Measurements from ENCODE around the gene PAMR1.

Gene PAMR1

DNA sequence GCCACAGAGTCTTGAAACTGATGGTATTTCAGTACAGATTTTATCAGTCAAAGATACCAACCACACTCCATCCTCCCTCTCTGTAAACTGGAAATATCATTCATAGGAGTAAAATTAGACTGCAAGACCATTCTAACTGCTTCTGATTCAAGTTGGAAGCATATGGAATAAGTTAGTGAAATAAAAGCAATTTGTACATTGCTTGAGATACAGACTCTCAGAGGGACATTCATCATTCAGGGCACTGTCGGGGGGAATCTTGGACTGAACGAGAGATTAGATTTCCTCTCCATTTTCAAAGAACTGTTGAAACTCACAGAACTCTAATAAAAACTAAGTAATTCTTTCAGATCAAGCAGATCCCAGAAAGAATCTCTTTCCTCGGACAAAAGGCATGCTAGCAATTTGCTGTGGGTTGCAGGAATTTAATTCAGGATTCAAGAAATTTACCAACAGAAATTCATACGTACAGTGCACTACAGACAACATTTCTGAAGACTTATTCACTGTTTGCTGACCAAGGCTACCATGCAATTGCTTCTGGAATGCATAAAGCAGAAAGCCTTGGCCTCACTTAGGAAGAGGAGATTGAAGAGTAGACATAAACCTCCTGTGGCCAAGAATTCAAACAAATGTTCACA, 34.1 kb downstream of the PAMR1 start:
- no peak for DNase-seq

DNA sequence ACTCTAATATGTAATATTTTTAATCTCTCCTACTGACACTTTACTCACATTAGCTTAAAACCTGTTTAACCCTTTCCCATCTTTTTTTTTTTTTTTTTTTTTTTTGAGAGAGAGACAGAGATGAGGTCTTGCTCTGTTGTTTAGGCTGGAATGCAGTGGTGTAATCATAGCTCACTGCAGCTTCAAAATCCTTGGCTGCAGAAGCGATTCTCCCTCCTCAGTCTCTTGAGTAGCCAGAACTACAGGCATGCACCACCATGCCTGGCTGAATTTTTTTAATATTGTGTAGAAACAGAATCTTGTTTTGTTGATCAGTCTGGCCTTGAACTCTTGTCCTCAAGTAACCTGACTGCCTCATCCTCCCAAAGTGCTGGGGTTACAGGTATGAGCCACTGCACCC, 37.3 kb downstream of the PAMR1 start:
- no peak for DNase-seq

DNA sequence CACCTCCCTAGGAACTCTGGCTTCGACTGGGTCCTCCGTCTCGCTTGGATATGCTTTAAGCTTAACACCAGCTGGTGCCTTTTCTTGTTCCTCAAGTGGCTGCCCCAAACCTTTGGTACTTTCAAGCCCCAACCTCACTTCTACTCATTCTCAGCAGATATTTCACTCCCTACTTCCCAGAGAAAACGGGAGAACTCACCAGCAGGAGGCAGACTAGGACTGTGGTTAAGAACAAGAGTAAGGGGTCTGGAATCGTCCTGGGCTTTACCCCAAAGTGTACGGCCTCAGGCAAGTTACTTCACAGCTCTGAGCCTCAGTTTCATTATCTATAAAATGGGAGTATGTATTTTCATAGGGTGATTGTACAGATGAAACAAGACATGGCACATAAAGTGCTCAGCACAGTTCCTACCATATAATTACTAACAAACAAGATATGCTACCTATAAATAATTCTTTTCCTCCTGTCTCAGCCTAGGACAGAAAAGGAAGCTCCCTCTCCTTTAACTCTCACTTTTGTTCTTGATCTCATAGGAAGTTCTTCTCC, 37.8 kb downstream of the PAMR1 start:
- DNase-seq, result peak; percentile 18

DNA sequence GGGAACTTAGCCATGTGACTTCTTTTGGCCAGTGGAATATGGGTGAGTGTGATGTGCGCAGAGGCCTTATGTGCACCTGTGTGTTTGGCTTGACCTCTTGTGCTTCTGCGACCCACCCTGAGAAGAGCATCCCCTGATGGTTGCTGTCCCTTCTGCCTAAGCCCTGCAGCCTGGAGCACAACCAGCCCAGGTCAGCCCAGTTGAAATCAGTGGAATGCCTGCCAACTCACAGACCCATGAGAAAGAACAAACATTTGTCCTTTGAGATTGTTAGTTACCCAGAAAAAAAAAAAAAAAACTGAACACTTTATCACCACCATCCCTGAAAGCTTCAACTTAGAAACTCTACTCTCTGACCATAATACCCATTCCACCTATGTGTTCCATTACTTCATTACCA, 38.5 kb downstream of the PAMR1 start:
- DNase-seq, result no peak

DNA sequence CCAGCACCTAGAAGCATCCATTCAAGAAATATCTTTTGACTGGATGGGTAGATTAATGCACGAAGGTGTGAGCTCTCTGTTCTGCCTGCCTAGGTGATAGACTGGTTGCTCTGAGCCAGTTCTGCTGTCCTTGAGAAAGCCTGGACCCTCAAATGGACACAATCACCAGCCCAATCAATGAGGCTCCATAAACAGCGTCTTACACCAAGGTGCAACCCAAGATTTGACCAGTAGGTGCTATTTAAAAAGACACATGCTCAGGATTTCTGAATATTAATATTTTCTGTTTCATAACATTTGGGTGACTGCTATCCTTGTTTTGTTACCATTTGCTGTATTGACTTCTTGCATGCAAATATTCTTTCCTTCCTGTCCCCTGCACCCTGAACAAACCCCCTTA, 39.0 kb downstream of the PAMR1 start:
- DNase-seq, result no peak

DNA sequence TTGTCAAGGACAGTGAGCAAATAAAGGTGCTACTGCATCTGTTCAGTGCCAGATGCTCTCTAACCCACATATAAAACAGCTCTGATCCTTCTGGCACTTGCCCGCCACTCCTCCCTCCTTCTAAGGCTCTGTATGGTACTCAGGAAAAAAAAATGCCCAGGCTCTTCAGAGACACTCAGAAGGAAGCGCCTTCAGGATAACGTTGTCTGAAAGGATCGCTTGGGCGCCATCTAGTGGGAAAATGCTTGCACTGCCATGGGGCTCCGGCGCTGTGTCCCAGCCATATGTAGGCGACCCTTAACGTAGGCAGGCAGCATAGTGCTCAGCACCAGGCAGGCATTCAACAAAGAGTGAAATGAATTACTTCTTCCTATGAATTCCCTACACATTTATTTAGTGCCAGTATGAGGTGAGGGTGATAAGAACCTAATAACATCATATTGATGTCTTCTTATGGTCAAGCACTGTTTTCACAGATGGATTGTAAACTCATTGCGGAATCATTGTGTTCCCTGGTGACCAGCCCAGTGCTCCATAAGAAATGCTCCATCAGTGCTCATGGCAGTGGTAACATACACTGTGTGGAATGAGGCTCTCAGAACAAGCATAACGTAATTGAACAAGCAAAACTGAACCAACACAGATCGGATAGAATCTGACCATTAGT, 39.6 kb downstream of the PAMR1 start:
- peak; percentile 73 for DNase-seq

DNA sequence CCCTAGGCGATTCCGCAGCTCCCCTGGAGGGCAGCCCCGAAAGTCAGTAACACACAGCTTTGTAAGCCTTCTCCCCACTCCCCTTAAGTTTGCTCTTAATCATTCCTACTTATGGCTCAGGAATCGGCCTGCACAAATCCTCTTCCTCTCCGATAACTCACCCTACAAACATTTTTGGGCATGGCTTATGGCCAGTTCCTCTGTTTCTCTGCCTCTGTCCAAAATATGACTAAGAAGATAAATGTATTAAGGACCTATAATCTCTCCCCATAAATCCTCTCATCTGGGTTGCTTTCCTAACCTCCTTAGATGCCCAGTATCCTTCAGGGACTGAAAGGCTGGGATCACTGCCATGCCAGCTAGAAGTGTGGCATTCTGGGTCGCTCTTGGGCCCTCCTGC, 41.0 kb downstream of the PAMR1 start:
- DNase-seq, result no peak

DNA sequence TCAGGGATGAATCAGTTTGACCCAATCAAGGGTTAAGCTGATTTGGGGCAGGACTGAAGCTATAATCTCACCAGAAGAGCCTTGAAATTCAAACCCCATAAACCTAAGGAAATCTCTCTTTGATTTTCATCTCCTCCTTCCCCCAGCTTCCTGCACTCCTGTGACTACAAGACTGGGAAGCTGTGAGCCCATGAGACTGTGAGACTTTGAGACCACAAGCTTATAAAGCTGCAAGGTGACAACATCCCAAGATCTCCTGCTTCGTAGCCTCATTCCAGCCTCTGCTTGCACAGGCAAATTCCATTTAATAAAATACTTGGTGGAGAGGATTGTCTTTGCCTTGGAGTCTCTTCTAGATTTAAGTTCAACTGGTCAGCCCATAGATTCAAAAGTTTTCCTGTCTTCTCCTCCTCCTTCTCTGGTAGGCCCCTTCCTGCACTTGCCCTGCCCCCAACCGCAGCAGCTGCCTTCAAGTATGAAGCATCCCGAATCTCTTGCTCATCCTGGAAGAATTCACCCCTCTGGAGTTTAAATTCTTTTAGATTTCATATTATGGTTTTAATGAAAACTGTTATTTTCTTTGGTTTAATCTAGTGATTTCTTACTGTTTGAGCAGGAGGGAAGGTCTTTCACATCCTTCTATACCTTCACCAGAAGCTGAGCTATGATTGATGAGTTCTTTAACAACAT, 42.1 kb downstream of the PAMR1 start:
- no peak for DNase-seq

DNA sequence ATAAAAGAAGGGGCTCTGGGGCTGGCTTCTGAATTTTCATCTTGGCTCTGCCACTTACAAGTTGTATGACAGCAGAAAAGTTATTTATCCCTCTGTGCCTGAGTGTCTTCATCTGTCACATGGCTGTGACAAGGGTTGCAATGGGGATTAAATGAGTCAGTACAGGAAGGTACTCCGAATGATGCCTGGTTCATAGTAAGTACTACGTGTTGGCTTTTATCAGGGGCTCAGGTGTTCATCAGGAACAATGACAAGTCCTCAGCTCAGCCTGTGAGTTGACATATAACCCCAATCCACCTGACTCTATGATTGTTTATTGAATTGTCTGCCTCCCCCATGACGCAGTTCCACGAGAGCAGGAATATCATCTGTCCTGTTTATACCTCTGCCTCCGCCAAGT, 45.7 kb downstream of the PAMR1 start:
- no peak for DNase-seq

DNA sequence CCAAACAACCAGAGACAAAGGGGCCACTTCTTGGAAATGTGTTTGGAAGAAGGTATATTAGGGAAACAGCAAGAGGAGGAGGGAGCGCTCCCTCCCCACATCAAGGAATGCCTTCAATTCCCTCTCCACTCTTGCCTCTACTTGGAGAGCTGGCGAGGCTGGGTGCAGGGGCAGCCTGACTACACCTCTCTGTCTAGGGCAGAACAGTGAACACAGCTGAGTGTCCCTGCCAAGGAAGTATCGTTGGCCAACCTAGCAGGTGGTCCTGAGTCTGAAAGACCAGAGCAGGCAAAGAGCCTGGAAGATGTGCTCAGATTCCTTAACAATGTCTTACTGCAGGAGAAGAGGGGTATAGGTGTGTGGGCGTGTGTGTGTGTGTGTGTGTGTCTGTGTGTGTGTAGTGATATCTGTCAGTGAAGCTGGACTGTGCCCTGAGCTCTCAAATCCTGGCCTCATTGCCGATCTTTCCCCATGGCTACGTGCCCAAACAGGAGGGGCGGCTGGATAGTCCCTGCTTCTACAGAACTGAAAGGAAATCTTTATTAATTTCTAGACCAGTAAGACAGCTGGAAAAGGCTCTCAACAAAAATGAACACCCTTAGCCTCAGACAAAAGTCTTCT, 46.8 kb downstream of the PAMR1 start:
- DNase-seq, result no peak

DNA sequence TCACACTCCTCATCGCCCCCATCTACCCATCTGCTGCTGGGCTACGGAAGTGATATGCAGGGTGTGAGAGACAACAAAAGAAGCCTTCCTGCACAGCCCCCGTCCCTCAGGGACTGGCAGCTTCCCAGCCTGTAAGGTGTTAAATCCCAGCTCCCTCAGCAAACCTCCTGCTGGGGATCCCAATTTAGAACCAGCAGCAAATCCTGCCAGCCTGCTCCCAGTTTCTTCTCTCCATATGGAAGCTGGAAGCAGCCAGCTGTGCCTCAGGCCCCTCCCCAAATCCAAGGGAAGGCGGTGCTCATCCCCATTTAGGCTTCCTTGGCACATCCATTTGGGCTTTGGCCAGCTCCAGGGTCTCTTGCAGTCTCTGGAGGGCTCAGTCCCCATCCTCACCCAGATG, 47.5 kb downstream of the PAMR1 start:
- no peak for DNase-seq

DNA sequence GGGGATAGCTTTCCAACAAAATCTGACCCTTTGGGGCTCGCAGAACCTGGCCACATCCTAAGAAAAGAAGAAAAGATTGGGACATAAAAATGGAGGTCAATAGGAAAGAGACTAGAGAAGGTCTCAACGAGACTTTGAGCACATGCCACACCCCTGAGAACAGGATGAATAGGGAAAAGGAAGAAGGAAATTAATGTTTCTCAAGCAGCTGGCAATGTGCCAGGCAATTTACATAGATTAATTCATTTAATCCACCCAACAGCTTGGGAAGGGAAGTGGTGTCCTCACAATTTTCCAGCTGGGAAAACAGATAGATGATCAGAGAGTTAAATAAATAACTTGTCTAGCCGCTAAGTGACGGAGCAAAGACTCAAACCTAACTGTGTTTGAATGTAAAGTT, 50.7 kb downstream of the PAMR1 start:
- DNase-seq, result no peak

DNA sequence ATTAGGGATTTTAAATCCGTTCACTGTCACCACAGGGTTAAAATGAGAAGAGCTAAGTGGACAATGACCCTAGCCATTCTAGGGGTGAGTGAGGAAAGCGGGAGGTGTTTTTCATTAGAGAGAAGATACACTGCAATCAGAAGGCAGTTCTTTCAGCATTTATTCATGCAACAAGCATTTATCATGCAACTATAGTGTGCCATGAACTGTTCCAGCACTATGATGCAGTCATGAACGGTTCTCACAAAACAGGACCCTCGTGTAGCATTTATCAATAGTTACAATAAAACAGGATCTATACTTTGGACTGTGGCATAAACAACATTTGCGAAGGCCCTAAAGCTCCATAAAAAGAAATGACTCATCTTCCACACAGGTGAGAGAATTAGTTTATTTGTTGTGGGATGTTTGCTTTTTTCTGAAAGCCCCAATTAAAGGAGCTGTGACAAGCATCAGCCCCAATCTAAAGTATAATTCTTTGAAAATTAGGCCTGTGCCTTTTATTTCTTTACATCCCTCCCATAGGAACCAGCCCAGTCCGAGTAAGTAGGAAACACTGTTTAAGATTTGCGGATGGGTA, 51.5 kb downstream of the PAMR1 start:
- DNase-seq, result no peak

DNA sequence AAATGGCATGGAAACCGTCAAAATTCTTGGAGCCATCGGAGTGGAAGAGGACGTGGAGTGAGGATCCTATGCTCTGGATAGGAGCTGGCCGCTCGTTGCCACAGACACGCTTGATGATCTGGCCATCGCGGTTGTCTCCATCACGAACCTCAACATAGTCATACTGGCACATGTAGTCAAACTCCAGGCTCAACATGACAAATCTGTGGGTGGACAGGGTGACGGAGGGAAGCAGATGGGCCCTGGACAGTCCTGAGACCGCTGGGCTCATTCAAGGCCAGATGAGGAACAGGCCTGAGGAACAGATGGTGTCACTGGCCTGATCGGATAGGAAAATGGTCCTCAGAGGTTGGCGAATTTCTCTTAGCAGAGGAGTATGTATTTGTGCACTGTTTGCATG, 54.8 kb downstream of the PAMR1 start:
- no peak for DNase-seq

DNA sequence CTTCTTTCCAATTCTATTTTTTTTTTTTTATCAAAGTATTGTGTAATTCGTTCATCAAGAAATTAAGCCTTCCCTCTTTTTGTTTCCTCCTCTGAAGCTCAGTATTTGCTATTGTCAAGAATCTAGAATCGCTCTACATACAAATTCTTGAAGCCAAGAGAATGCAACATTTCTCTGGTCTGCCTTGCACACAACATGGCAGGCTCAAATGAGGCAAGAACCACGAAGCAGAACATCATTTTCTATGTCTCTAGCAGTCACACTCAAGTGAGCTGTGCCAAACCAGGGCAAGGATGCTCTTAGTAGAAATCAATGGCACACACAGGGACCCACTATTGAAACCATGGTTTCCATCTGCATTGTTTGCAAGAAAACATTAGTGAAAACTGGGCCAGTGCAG, 59.4 kb downstream of the PAMR1 start:
- no peak for DNase-seq

DNA sequence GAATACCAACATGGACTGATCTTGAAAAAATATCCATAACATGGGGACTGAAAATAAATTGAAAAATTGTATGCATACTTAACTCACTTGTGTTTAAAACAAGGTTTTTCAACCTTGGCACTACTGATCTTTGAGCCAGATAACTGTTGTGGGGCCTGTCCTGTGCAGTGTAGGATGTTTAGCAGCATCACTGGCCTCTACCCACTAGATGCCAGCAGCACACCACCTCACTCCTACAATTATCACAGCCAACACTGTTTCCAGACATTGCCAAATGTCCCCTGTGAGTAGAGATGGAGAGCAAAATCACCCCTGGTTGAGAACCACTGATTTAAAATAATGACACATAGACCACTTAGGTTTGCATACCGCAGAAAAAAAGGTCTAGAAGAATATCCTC, 61.1 kb downstream of the PAMR1 start:
- DNase-seq, result no peak

DNA sequence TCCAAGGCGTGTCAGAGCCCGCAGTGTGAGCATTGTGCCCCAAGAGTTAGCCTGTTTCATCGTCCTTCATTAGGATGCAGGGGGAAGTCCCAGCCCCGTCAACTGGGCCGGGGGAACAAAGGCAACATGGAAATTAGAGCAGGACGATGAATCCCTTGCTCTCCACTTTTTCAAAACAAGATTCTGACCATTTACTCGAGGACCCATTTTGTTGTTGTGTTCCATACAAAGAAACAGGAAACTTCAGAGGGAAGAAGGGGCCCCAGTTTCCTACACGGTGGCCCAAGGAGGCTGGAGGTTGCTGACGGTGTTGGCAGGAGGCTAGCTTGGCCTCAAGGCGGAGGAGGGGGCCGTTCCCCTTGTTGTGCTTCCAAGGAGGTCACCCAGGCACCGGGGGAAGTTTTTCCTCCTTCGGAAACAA, 62.1 kb downstream of the PAMR1 start:
- DNase-seq, result no peak

DNA sequence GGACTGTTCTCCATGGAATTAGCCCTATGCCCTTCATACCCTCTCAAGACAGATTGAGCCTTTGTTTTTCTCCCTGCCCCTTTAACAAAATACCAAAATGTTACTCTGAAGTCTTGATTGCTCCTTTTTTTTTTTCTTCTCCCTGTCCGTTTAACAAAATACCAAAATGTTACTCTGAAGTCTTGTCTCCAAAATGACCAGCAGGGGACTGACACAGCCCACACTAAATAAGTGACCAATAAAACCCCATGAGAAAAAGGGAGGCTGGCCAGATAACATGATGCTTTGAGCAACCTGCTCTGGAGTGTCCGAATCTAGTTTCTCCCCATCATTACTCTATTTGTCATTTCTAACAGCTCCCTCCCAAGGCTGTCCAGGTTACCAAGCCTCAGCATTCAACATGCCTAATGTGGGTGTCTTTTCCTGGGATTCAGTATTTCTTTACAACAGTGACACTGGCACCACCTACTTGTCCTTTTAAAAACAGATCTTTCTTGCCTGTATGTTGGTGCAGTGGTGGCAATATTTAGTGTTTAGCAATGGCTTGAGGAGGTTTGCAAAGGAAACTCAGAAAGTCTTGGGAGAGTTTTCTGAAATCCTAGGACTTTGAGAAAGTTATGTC, 63.4 kb downstream of the PAMR1 start:
- no peak for DNase-seq

DNA sequence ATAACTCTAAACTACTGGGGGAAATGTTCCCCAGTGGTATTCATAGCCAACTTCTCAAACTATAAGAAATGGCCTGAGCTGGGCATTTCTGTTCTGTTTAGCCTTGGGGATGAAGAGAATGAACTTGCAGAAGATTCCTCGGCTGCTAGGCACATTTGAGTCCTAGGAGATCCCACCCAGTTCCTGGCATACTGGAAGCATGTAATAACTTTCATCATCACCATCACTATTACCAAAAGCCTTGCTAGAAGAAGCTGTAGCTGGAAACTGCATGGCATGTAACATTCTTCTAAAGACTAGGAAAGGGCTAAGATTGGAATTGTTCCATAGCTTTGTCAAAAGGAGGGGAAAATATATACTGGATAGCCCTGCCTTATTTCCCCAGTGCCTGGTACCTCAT, 65.9 kb downstream of the PAMR1 start:
- DNase-seq, result no peak

DNA sequence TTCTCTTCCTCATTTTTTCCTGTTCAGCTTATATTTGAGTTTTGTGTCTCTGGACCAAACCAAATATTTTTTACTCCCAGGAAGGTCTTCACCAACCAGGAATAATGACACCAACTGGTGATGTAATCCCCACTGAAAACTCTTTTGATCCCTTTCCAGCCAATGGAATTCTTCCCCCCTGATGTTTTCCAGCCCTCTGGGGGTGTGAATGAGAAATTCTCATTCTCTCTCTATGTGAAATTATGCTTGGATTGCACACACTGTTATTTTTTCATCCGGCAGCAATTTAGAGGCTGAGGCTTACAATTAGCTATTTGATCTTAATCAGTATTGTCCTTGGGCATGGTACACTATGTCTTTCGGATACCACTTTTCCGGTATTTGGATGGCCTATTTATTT, 66.6 kb downstream of the PAMR1 start:
- no peak for DNase-seq

DNA sequence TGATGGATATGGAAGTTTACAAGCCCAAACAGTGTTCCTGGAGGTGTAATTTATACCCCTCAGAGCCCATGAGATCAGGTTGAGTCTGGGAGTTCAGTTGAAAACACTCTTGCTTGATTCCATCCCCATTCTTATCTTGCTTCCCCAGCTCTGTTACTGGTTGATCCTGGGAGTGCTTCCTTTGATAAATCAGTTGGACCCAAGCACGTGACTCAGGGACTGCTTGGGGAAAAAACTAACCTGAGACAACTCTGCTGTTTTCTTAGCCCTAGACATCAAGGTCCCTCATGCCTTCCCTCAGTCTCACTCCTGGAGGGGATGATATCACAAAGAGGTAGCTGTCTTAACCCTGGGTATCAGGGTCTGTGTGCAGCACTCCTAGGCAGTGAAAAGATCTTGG, 71.1 kb downstream of the PAMR1 start:
- no peak for DNase-seq

DNA sequence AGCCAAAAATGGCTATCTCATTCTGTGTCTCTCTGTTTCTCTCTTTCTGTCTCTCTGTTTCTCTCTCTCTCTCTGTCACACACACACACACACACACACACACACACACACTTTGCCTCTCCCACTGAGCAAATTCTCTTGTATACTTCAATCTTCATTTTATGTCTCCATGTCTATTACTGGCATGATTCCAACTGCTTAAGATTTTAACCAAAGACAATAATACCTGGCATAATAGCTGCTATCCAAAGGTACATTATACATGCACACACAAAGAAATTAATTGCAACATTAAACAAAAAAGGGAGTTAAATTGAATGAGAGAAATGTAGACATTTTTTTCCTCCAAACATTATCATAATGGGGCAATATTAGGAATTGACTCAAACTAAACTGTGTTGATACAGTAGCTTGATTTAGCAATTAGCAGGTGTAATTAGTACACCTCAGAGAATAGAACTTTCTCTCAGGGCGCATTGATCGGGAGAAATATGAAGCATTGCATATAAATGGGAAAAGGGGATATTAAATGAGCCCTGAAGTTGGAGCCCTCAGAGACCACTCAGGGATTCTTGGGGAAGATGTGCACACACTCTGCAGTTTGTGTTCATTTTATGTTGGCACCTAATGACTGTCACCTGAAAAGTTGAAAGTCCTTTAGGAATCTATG, 88.7 kb downstream of the PAMR1 start:
- DNase-seq, result no peak
